ENCODE data around the gene CLDN9. TPM values are rescaled to one million over a fixed set of nuclear protein-coding genes. Genes with fewer than 3 reads are reported as not detected.

Gene CLDN9
- total and polyA plus RNA-seq, 8 donors, result 1.7 to 12.1 (median 3.0) TPM

- H3K9me3 ChIP-seq, result no peaks in the 10 kb centered on the region
- H3K27me3 ChIP-seq, result peaks cover 0 to 19% (median 10%) of the 10 kb centered on the region in 4 donors
- FAIRE-seq (no peak), DNase-seq (peak in 5 of 6 donors; percentile 3 to 69 (median 22)), ATAC-seq (no peak)
- WGBS, 2 donors, result 49 to 59% methylated on average over 33 to 39 of the region's 39 CpGs
- peaks cover 8 to 29% (median 10%) of the 10 kb centered on the region in 3 donors for H3K4me1 ChIP-seq
- no peaks in the 10 kb centered on the region for H3K36me3 ChIP-seq
- H3K4me3 ChIP-seq, result peak overlapping the region in 3 of 4 donors; percentile 12 to 35 (median 26)
- TF ChIP-seq CTCF (IDR thresholded peaks at IDR 0.05), result no peak
- no peak overlapping the region for H3K27ac ChIP-seq
- intact Hi-C loops (cut with DNase I), result no loop called here
These were observed 46.5 kb upstream of the CLDN9 start for GRCh38 chr16:2966043-2966807.

GRCh38 chr16:2966808-2967191 lies 45.9 kb upstream of the CLDN9 start:
- Histone ChIP-seq H3K27me3 (peaks cover 0 to 19% (median 10%) of the 10 kb centered on the region in 4 donors), H3K27ac (no peak overlapping the region), H3K4me1 (peaks cover 8 to 29% (median 10%) of the 10 kb centered on the region in 3 donors), H3K9me3 (no peaks in the 10 kb centered on the region), H3K36me3 (no peaks in the 10 kb centered on the region), H3K4me3 (peak overlapping the region in 3 of 4 donors; percentile 12 to 35 (median 26))
- FAIRE-seq (no peak), ATAC-seq (peak in 2 of 4 donors; percentile 0 to 11), DNase-seq (peak in 5 of 6 donors; percentile 44 to 89 (median 62))
- TF ChIP-seq CTCF (IDR thresholded peaks at IDR 0.05), result no peak
- intact Hi-C loops (cut with DNase I), result no loop called here
- WGBS, 2 donors, result 1 to 2% methylated on average over 32 to 46 of the region's 46 CpGs

- FAIRE-seq, result no peak
- H3K27me3 ChIP-seq, result peaks cover 0 to 19% (median 10%) of the 10 kb centered on the region in 4 donors
- H3K36me3 ChIP-seq, result no peaks in the 10 kb centered on the region
- H3K9me3 ChIP-seq, result no peaks in the 10 kb centered on the region
- H3K27ac ChIP-seq, result no peak overlapping the region
- intact Hi-C loops (cut with DNase I), result no loop called here
- WGBS, 2 donors, result 10 to 12% methylated on average over 18 to 51 of the region's 51 CpGs
- TF ChIP-seq CTCF (IDR thresholded peaks at IDR 0.05), result no peak
- H3K4me1 ChIP-seq, result peaks cover 8 to 29% (median 10%) of the 10 kb centered on the region in 3 donors
- ATAC-seq, result no peak
- H3K4me3 ChIP-seq, result peak overlapping the region in 3 of 4 donors; percentile 12 to 35 (median 26)
- peak in 4 of 6 donors; percentile 14 to 77 (median 31) for DNase-seq
These were observed 45.5 kb upstream of the CLDN9 start for GRCh38 chr16:2967211-2967631.

GRCh38 chr16:2967721-2968161 lies 45.0 kb upstream of the CLDN9 start:
- Histone ChIP-seq H3K27ac (no peak overlapping the region), H3K27me3 (peaks cover 0 to 19% (median 10%) of the 10 kb centered on the region in 4 donors), H3K4me1 (peaks cover 8 to 29% (median 10%) of the 10 kb centered on the region in 3 donors), H3K36me3 (no peaks in the 10 kb centered on the region), H3K4me3 (no peak overlapping the region), H3K9me3 (no peaks in the 10 kb centered on the region)
- 51 to 55% methylated on average over 25 to 33 of the region's 33 CpGs for WGBS, 2 donors
- intact Hi-C loops (cut with DNase I), result no loop called here
- ATAC-seq (no peak), FAIRE-seq (no peak), DNase-seq (peak in 4 of 6 donors; percentile 4 to 81 (median 43))
- no peak for TF ChIP-seq CTCF (IDR thresholded peaks at IDR 0.05)

- H3K27me3 ChIP-seq, result peaks cover 0 to 19% (median 9%) of the 10 kb centered on the region in 4 donors
- FAIRE-seq, result no peak
These were observed 44.4 kb upstream of the CLDN9 start for GRCh38 chr16:2968368-2968737.

More at GRCh38 chr16:2968368-2968737, 44.4 kb upstream of the CLDN9 start:
- peak overlapping the region in 3 of 4 donors; percentile 74 to 92 (median 89) for H3K4me3 ChIP-seq
- 22 to 23% methylated on average over 18 of the region's 18 CpGs for WGBS, 2 donors
- H3K4me1 ChIP-seq, result peaks cover 8 to 28% (median 10%) of the 10 kb centered on the region in 3 donors
- no peak overlapping the region for H3K27ac ChIP-seq
- H3K9me3 ChIP-seq, result no peaks in the 10 kb centered on the region
- no peaks in the 10 kb centered on the region for H3K36me3 ChIP-seq
- intact Hi-C loops (cut with DNase I), result no loop called here
- peak in 1 of 6 donors; percentile 45 for DNase-seq
- no peak for TF ChIP-seq CTCF (IDR thresholded peaks at IDR 0.05)
- no peak for ATAC-seq

All from pancreas (tissue), 10 donors.